ENCODE results near the gene ASAP2.

ASAP2 gene

GRCh38 chr2:9297807-9298206 lies 91.2 kb downstream of the ASAP2 start:
- DNase-seq (ENCODE audit: low read depth) = no peak

GRCh38 chr2:9298583-9298982 lies 92.0 kb downstream of the ASAP2 start:
- DNase-seq (ENCODE audit: low read depth) = no peak

- no peak for DNase-seq (ENCODE audit: low read depth)
Measured at GRCh38 chr2:9299161-9300100, 92.8 kb downstream of the ASAP2 start.

- DNase-seq (ENCODE audit: low read depth) = no peak
Measured at GRCh38 chr2:9300214-9300613, 93.6 kb downstream of the ASAP2 start.

GRCh38 chr2:9300829-9301453 lies 94.3 kb downstream of the ASAP2 start:
- DNase-seq (ENCODE audit: low read depth) = no peak

GRCh38 chr2:9302755-9303154 lies 96.1 kb downstream of the ASAP2 start:
- DNase-seq (ENCODE audit: low read depth) = no peak

- no peak for DNase-seq (ENCODE audit: low read depth)
Measured at GRCh38 chr2:9303528-9304225, 97.1 kb downstream of the ASAP2 start.

GRCh38 chr2:9306911-9307310 lies 100.3 kb downstream of the ASAP2 start:
- no peak for DNase-seq (ENCODE audit: low read depth)

- DNase-seq (ENCODE audit: low read depth) = no peak
Measured at GRCh38 chr2:9307535-9307934, 100.9 kb downstream of the ASAP2 start.

- no peak for DNase-seq (ENCODE audit: low read depth)
Measured at GRCh38 chr2:9308186-9308955, 101.8 kb downstream of the ASAP2 start.

- DNase-seq (ENCODE audit: low read depth) = no peak
Measured at GRCh38 chr2:9309147-9309546, 102.5 kb downstream of the ASAP2 start.

- DNase-seq (ENCODE audit: low read depth) = peak; percentile 45
Measured at GRCh38 chr2:9310377-9310776, 103.8 kb downstream of the ASAP2 start.

GRCh38 chr2:9310798-9311197 lies 104.2 kb downstream of the ASAP2 start:
- DNase-seq (ENCODE audit: low read depth) = no peak

GRCh38 chr2:9311488-9311887 lies 104.9 kb downstream of the ASAP2 start:
- peak; percentile 51 for DNase-seq (ENCODE audit: low read depth)

- DNase-seq (ENCODE audit: low read depth) = no peak
Measured at GRCh38 chr2:9312591-9312990, 106.0 kb downstream of the ASAP2 start.

- DNase-seq (ENCODE audit: low read depth) = no peak
Measured at GRCh38 chr2:9313443-9313842, 106.8 kb downstream of the ASAP2 start.

- no peak for DNase-seq (ENCODE audit: low read depth)
Measured at GRCh38 chr2:9315280-9315847, 108.8 kb downstream of the ASAP2 start.

- no peak for DNase-seq (ENCODE audit: low read depth)
Measured at GRCh38 chr2:9317559-9317958, 110.9 kb downstream of the ASAP2 start.

GRCh38 chr2:9318461-9319337 lies 112.1 kb downstream of the ASAP2 start:
- DNase-seq (ENCODE audit: low read depth) = no peak

- DNase-seq (ENCODE audit: low read depth) = no peak
Measured at GRCh38 chr2:9319338-9319715, 112.7 kb downstream of the ASAP2 start.

GRCh38 chr2:9322576-9322975 lies 116.0 kb downstream of the ASAP2 start:
- DNase-seq (ENCODE audit: low read depth) = no peak
